Dermis blood vessel endothelial cell (primary cell): ENCODE data around the gene GLI2. TPM values are rescaled to one million over a fixed set of nuclear protein-coding genes. Genes with fewer than 3 reads are reported as not detected.
A peak's percentile ranks its signal among the peaks of the same experiment; 100 is the strongest.

Source experiments
- DNase-seq: peaks from one replicate; pipeline ENCODE4 v3.0.0; 2010
- total RNA-seq: library from RNA; depleted of rRNA; stranded (reverse); fragments of >200 nt; gene quantifications from 2 replicates; pipeline ENCODE4 v1.2.3, GENCODE V29; 2014

GLI2 gene
- total RNA-seq, 1 donor from 2014 or later: 0.34 TPM

- no peak for DNase-seq
These were observed 3.2 kb downstream of the GLI2 start for GRCh38 chr2:120738786-120739437.

GRCh38 chr2:120739438-120740090 is 3.9 kb downstream of the GLI2 start:
- DNase-seq: no peak

GRCh38 chr2:120740375-120740764 is 4.7 kb downstream of the GLI2 start:
- no peak for DNase-seq

GRCh38 chr2:120740765-120741524 is 5.3 kb downstream of the GLI2 start:
- DNase-seq: no peak

- no peak for DNase-seq
These were observed 6.2 kb downstream of the GLI2 start for GRCh38 chr2:120741571-120742561.

- DNase-seq: no peak
These were observed 8.0 kb downstream of the GLI2 start for GRCh38 chr2:120743657-120744056.

- DNase-seq: no peak
These were observed 9.1 kb downstream of the GLI2 start for GRCh38 chr2:120744817-120745216.

- no peak for DNase-seq
These were observed 9.9 kb downstream of the GLI2 start for GRCh38 chr2:120745420-120746111.

GRCh38 chr2:120746144-120746543 is 10.5 kb downstream of the GLI2 start:
- no peak for DNase-seq

GRCh38 chr2:120747281-120747680 is 11.6 kb downstream of the GLI2 start:
- DNase-seq: no peak

GRCh38 chr2:120747706-120748105 is 12.0 kb downstream of the GLI2 start:
- DNase-seq: no peak

- DNase-seq: no peak
These were observed 12.6 kb downstream of the GLI2 start for GRCh38 chr2:120748310-120748709.

- no peak for DNase-seq
These were observed 13.1 kb downstream of the GLI2 start for GRCh38 chr2:120748741-120749140.

GRCh38 chr2:120749506-120750431 is 14.1 kb downstream of the GLI2 start:
- no peak for DNase-seq

GRCh38 chr2:120750488-120751210 is 15.0 kb downstream of the GLI2 start:
- DNase-seq: no peak

GRCh38 chr2:120751553-120751952 is 15.9 kb downstream of the GLI2 start:
- no peak for DNase-seq

GRCh38 chr2:120754067-120754960 is 18.6 kb downstream of the GLI2 start:
- DNase-seq: no peak

- DNase-seq: peak; percentile 21
These were observed 22.8 kb downstream of the GLI2 start for GRCh38 chr2:120758181-120759144.
